Measurements from ENCODE around the gene CD207.

Gene CD207

GRCh38 chr2:70807102-70807827, 28.4 kb downstream of the CD207 start:
- no peaks in the 10 kb centered on the region for H3K36me3 ChIP-seq (ENCODE audit: insufficient read depth)
- H3K4me1 ChIP-seq (ENCODE audit: low read depth, poor library complexity, severe bottlenecking) = no peaks in the 10 kb centered on the region
- H3K9ac ChIP-seq = no peak overlapping the region
- no peak overlapping the region for H3K4me3 ChIP-seq (IDR thresholded peaks at IDR 0.05; ENCODE audit: insufficient read depth, low read depth, low read length)
- no peak overlapping the region for H2AFZ ChIP-seq (ENCODE audit: low read depth)
- H3K4me2 ChIP-seq = no peak overlapping the region
- H4K20me1 ChIP-seq (ENCODE audit: insufficient read depth) = no peaks in the 10 kb centered on the region
- TF ChIP-seq, protein P1, sequence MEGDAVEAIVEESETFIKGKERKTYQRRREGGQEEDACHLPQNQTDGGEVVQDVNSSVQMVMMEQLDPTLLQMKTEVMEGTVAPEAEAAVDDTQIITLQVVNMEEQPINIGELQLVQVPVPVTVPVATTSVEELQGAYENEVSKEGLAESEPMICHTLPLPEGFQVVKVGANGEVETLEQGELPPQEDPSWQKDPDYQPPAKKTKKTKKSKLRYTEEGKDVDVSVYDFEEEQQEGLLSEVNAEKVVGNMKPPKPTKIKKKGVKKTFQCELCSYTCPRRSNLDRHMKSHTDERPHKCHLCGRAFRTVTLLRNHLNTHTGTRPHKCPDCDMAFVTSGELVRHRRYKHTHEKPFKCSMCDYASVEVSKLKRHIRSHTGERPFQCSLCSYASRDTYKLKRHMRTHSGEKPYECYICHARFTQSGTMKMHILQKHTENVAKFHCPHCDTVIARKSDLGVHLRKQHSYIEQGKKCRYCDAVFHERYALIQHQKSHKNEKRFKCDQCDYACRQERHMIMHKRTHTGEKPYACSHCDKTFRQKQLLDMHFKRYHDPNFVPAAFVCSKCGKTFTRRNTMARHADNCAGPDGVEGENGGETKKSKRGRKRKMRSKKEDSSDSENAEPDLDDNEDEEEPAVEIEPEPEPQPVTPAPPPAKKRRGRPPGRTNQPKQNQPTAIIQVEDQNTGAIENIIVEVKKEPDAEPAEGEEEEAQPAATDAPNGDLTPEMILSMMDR (conservative IDR thresholded peaks at IDR 0.05; ENCODE audit: low read depth, low read length) = no peak
- no peaks in the 10 kb centered on the region for H3K27me3 ChIP-seq (ENCODE audit: insufficient read depth, low read depth)
- no peaks in the 10 kb centered on the region for H3K79me2 ChIP-seq (ENCODE audit: insufficient read depth, low read depth)
- H3K27ac ChIP-seq = no peak overlapping the region

- no peak overlapping the region for H3K27ac ChIP-seq
- no peaks in the 10 kb centered on the region for H3K4me1 ChIP-seq (ENCODE audit: low read depth, poor library complexity, severe bottlenecking)
- H3K36me3 ChIP-seq (ENCODE audit: insufficient read depth) = no peaks in the 10 kb centered on the region
- no peak overlapping the region for H2AFZ ChIP-seq (ENCODE audit: low read depth)
- TF ChIP-seq, protein P1 (conservative IDR thresholded peaks at IDR 0.05; ENCODE audit: low read depth, low read length) = no peak
- H3K27me3 ChIP-seq (ENCODE audit: insufficient read depth, low read depth) = no peaks in the 10 kb centered on the region
- no peaks in the 10 kb centered on the region for H3K79me2 ChIP-seq (ENCODE audit: insufficient read depth, low read depth)
- no peak overlapping the region for H3K4me3 ChIP-seq (IDR thresholded peaks at IDR 0.05; ENCODE audit: insufficient read depth, low read depth, low read length)
- no peak overlapping the region for H3K9ac ChIP-seq
- H3K4me2 ChIP-seq = no peak overlapping the region
- H4K20me1 ChIP-seq (ENCODE audit: insufficient read depth) = no peaks in the 10 kb centered on the region
These were observed 29.0 kb downstream of the CD207 start for GRCh38 chr2:70806620-70807019.

GRCh38 chr2:70806013-70806412, 29.6 kb downstream of the CD207 start:
- TF ChIP-seq, protein P1 (conservative IDR thresholded peaks at IDR 0.05; ENCODE audit: low read depth, low read length) = no peak
- H3K4me1 ChIP-seq (ENCODE audit: low read depth, poor library complexity, severe bottlenecking) = no peaks in the 10 kb centered on the region
- H4K20me1 ChIP-seq (ENCODE audit: insufficient read depth) = no peaks in the 10 kb centered on the region
- no peaks in the 10 kb centered on the region for H3K36me3 ChIP-seq (ENCODE audit: insufficient read depth)
- H3K27me3 ChIP-seq (ENCODE audit: insufficient read depth, low read depth) = no peaks in the 10 kb centered on the region
- no peak overlapping the region for H3K4me3 ChIP-seq (IDR thresholded peaks at IDR 0.05; ENCODE audit: insufficient read depth, low read depth, low read length)
- H3K9ac ChIP-seq = no peak overlapping the region
- H2AFZ ChIP-seq (ENCODE audit: low read depth) = no peak overlapping the region
- no peak overlapping the region for H3K27ac ChIP-seq
- no peak overlapping the region for H3K4me2 ChIP-seq
- H3K79me2 ChIP-seq (ENCODE audit: insufficient read depth, low read depth) = no peaks in the 10 kb centered on the region

DNA sequence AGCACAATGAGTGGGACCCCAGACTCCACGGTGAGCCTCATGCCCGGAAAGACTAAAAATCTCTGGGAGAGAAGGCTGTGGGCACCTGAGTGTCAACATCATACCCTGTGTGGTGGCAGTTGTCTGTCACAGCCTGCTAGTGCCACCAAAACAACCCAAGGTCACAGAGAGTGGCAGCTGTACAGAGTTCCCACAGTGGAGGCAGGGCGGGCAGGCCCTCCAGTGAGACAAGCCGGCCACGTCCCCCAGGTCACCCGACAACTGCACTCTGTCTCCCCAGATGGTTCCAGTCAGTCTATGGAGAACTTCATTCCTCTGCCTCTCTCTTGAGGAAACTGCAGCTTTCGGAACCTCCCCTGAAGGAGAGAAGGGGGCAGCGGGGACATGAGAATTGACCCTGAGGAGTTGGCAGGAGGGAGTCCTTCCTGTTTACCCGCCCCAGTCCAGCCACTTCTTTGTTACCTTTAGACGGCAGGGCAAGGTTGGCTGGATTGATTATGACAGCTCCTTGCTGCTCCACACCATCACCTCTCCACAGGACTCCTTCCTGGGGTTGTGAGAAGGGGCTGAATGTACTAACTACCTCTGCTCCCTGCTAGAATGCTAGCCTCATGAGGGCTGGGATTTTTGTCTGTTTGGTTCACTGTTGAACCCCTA, 33.9 kb downstream of the CD207 start:
- no peaks in the 10 kb centered on the region for H3K36me3 ChIP-seq (ENCODE audit: insufficient read depth)
- H3K27ac ChIP-seq = no peak overlapping the region
- no peaks in the 10 kb centered on the region for H3K4me1 ChIP-seq (ENCODE audit: low read depth, poor library complexity, severe bottlenecking)
- no peak overlapping the region for H2AFZ ChIP-seq (ENCODE audit: low read depth)
- H3K27me3 ChIP-seq (ENCODE audit: insufficient read depth, low read depth) = no peaks in the 10 kb centered on the region
- H3K4me3 ChIP-seq (IDR thresholded peaks at IDR 0.05; ENCODE audit: insufficient read depth, low read depth, low read length) = no peak overlapping the region
- no peak overlapping the region for H3K4me2 ChIP-seq
- TF ChIP-seq, protein P1 (conservative IDR thresholded peaks at IDR 0.05; ENCODE audit: low read depth, low read length) = no peak
- no peaks in the 10 kb centered on the region for H4K20me1 ChIP-seq (ENCODE audit: insufficient read depth)
- no peaks in the 10 kb centered on the region for H3K79me2 ChIP-seq (ENCODE audit: insufficient read depth, low read depth)
- H3K9ac ChIP-seq = no peak overlapping the region
